GM21381 (cell line): ENCODE data around the gene DEGS2.

Experiments
- ATAC-seq: cut with Tn5 transposase; IDR thresholded peaks from one replicate; pipeline ENCODE4 v1.9.1; 2021; ENCODE audit warnings: mild to moderate bottlenecking, moderate library complexity; ENCODE audit not compliant: unreplicated experiment

DEGS2 gene

GRCh38 chr14:100149851-100150611 is 9.4 kb downstream of the DEGS2 start:
- no peak for ATAC-seq

GRCh38 chr14:100148837-100149731 is 10.4 kb downstream of the DEGS2 start:
- ATAC-seq: no peak

- ATAC-seq: no peak
These were observed 11.6 kb downstream of the DEGS2 start for GRCh38 chr14:100147691-100148464.

- ATAC-seq: no peak
These were observed 12.2 kb downstream of the DEGS2 start for GRCh38 chr14:100147181-100147631.

GRCh38 chr14:100146531-100147091 is 12.8 kb downstream of the DEGS2 start:
- no peak for ATAC-seq

- no peak for ATAC-seq
These were observed 13.6 kb downstream of the DEGS2 start for GRCh38 chr14:100145682-100146464.

GRCh38 chr14:100144996-100145646 is 14.3 kb downstream of the DEGS2 start:
- ATAC-seq: no peak

- no peak for ATAC-seq
These were observed 14.8 kb downstream of the DEGS2 start for GRCh38 chr14:100144645-100144995.

GRCh38 chr14:100143934-100144333 is 15.5 kb downstream of the DEGS2 start:
- ATAC-seq: no peak

- ATAC-seq: no peak
These were observed 15.9 kb downstream of the DEGS2 start for GRCh38 chr14:100143523-100143922.

- ATAC-seq: no peak
These were observed 17.1 kb downstream of the DEGS2 start for GRCh38 chr14:100142073-100143040.

- no peak for ATAC-seq
These were observed 18.3 kb downstream of the DEGS2 start for GRCh38 chr14:100141098-100141497.

GRCh38 chr14:100140452-100141078 is 18.9 kb downstream of the DEGS2 start:
- ATAC-seq: no peak

GRCh38 chr14:100138955-100139354 is 20.5 kb downstream of the DEGS2 start:
- no peak for ATAC-seq

- ATAC-seq: peak; percentile 51
These were observed 21.2 kb downstream of the DEGS2 start for GRCh38 chr14:100138082-100138787.

- no peak for ATAC-seq
These were observed 22.3 kb downstream of the DEGS2 start for GRCh38 chr14:100137173-100137572.

- ATAC-seq: no peak
These were observed 23.7 kb downstream of the DEGS2 start for GRCh38 chr14:100135784-100136183.
